Stomach (tissue), 4 donors: ENCODE measurements around the gene TEAD4.

Experiments
- CTCF ChIP-seq, 7 experiments: fragments of 450-650 bp in 4 of 7; fragments of 200-600 bp in 3 of 7; sonication (generic) in 3 of 7; IDR thresholded peaks; one replicate each; pipeline ENCODE4 v1.5.1; 2016 to 2019; ENCODE audit warnings: antibody characterized with exemption in 7 of 7, control low read depth in 2 of 7, mild to moderate bottlenecking in 1 of 7
- EP300 ChIP-seq: sonication (generic); formaldehyde crosslinking; IDR thresholded peaks from one replicate; pipeline ENCODE4 v1.6.1; 2017; ENCODE audit warnings: antibody characterized with exemption
- POLR2A ChIP-seq, 4 donors: fragments of 450-650 bp; IDR thresholded peaks; one replicate each; pipeline ENCODE4 v1.6.1; 2016; ENCODE audit warnings: antibody characterized with exemption in 4 of 4, control low read depth in 2 of 4, mild to moderate bottlenecking in 1 of 4, moderate library complexity in 1 of 4

GRCh38 chr12:3055026-3055703 lies 96.0 kb downstream of the TEAD4 start:
- TF ChIP-seq CTCF (IDR thresholded peaks at IDR 0.05) (no peak), EP300 (no peak), POLR2A (IDR thresholded peaks at IDR 0.05) (no peak)
